Erythroblast (primary cell): ENCODE results near the gene LRRD1.
"Not testable (repeated sequence)": the region's sequence is repeated elsewhere in the genome, so short reads cannot be mapped to it uniquely, and the experiment has no call there.

ENCODE experiments used
- GATA1 ChIP-seq: IDR thresholded peaks from 2 replicates; pipeline ENCODE4 v1.6.1; 2011; ENCODE audit warnings: low read depth, mild to moderate bottlenecking, control low read depth, low read length, moderate library complexity
- POLR2A ChIP-seq: IDR thresholded peaks from 2 replicates; pipeline ENCODE4 v1.6.1; 2011; ENCODE audit warnings: mild to moderate bottlenecking, low read length

- not testable (repeated sequence) for TF ChIP-seq POLR2A, GATA1
Observed at GRCh38 chr7:92189246-92189645, 10.3 kb upstream of the LRRD1 start.
